SK-N-SH (cell line): ENCODE results near the gene RTN4RL1. TPM values are rescaled to one million over a fixed set of nuclear protein-coding genes. Genes with fewer than 3 reads are reported as not detected.

Experiments used
- CTCF ChIA-PET: fragments of 300-600, 350-600 bp; formaldehyde crosslinking; extraction: SDS; loops from one replicate; lab custom pipeline; 2021; lab: Yijun Ruan, JAX
- POLR2A ChIA-PET: fragments of 350-600 bp; sonication (Branson Sonifier 250); formaldehyde crosslinking; extraction: SDS; loops from one replicate; lab custom pipeline; 2020; ENCODE audit warnings: antibody characterized with exemption, inconsistent platforms; lab: Yijun Ruan, JAX
- DNase-seq: peaks from one replicate; pipeline ENCODE4 v3.0.0; 2012
- H2AFZ ChIP-seq: fragments of 200-600 bp; sonication (generic); 2 replicates; pipeline ENCODE4 v1.8.1; 2016; ENCODE audit warnings: antibody characterized with exemption, mild to moderate bottlenecking, low read depth
- H3F3A ChIP-seq: fragments of 200-600 bp; sonication (generic); replicated peaks from 2 replicates; pipeline ENCODE3; 2016; ENCODE audit warnings: antibody characterized with exemption, mild to moderate bottlenecking; ENCODE audit not compliant: insufficient read depth
- H3K27ac ChIP-seq, 2 experiments: fragments of 200-500 bp in 1 of 2; fragments of 200-600 bp in 1 of 2; sonication (Bioruptor generic) in 1 of 2; sonication (generic), shearing (Covaris generic) in 1 of 2; 2 replicates each; pipeline versions ENCODE4 v1.5.1 to v1.6.1; 2014 to 2016; ENCODE audit warnings: low read depth in 2 of 2, inconsistent platforms in 1 of 2, low read length in 1 of 2, mild to moderate bottlenecking in 1 of 2, mixed read lengths in 1 of 2
- H3K27me3 ChIP-seq: fragments of 200-600 bp; sonication (generic), shearing (Covaris generic); 2 replicates; pipeline ENCODE4 v1.6.1; 2016; ENCODE audit warnings: mixed run types; ENCODE audit not compliant: insufficient read depth
- H3K36me3 ChIP-seq, 2 experiments: fragments of 200-500 bp in 1 of 2; fragments of 200-600 bp in 1 of 2; sonication (Bioruptor generic) in 1 of 2; sonication (generic) in 1 of 2; replicated peaks in 1 of 2; 2 replicates each; pipeline versions ENCODE3 to v1.5.1; 2014 to 2016; ENCODE audit warnings: low read length in 1 of 2, mild to moderate bottlenecking in 1 of 2; ENCODE audit not compliant: insufficient read depth in 2 of 2, control insufficient read depth in 1 of 2
- H3K4me1 ChIP-seq, 2 experiments: fragments of 200-500 bp in 1 of 2; fragments of 200-600 bp in 1 of 2; sonication (Bioruptor generic) in 1 of 2; sonication (generic), shearing (Covaris generic) in 1 of 2; 2 replicates each; pipeline versions ENCODE4 v1.5.1 to v1.6.1; 2014 to 2016; ENCODE audit warnings: low read depth in 1 of 2, low read length in 1 of 2, mixed run types in 1 of 2; ENCODE audit not compliant: insufficient read depth in 2 of 2, control insufficient read depth in 1 of 2
- H3K4me2 ChIP-seq: fragments of 200-600 bp; sonication (generic), shearing (Covaris generic); 2 replicates; pipeline ENCODE4 v1.6.1; 2017; ENCODE audit warnings: mixed run types
- H3K4me3 ChIP-seq, 2 experiments: fragments of 200-500 bp in 1 of 2; fragments of 200-600 bp in 1 of 2; sonication (Bioruptor generic) in 1 of 2; sonication (generic), shearing (Covaris generic) in 1 of 2; 2 replicates each; pipeline versions ENCODE4 v1.5.1 to v1.8.1; 2014 to 2016; ENCODE audit warnings: low read depth in 2 of 2, inconsistent platforms in 1 of 2, low read length in 1 of 2, mild to moderate bottlenecking in 1 of 2, mixed read lengths in 1 of 2, moderate library complexity in 1 of 2
- H3K79me2 ChIP-seq: fragments of 200-600 bp; sonication (generic); 2 replicates; pipeline ENCODE4 v1.8.1; 2017; ENCODE audit warnings: mild to moderate bottlenecking; ENCODE audit not compliant: insufficient read depth
- H3K9ac ChIP-seq: fragments of 200-600 bp; sonication (generic); 2 replicates; pipeline ENCODE4 v1.6.1; 2017; ENCODE audit warnings: mixed run types
- H3K9me2 ChIP-seq: fragments of 200-600 bp; sonication (generic); 2 replicates; pipeline ENCODE4 v1.6.1; 2017; ENCODE audit warnings: mixed run types
- H3K9me3 ChIP-seq: fragments of 200-600 bp; sonication (generic); 2 replicates; pipeline ENCODE4 v1.6.1; 2017; ENCODE audit warnings: mixed run types, mild to moderate bottlenecking, moderate library complexity
- H4K20me1 ChIP-seq: fragments of 200-600 bp; sonication (generic); 2 replicates; pipeline ENCODE4 v1.6.1; 2017; ENCODE audit warnings: mild to moderate bottlenecking, mixed run types; ENCODE audit not compliant: insufficient read depth
- EP300 ChIP-seq, 2 experiments: IDR thresholded peaks; 2 replicates each; pipeline versions ENCODE4 v1.4.0 to v1.6.1; 2012; ENCODE audit warnings: borderline replicate concordance in 1 of 2, low read depth in 1 of 2, low read length in 1 of 2
- EZH2phosphoT487 ChIP-seq: fragments of 200-600 bp; sonication (generic); IDR thresholded peaks from 2 replicates; pipeline ENCODE4 v1.6.1; 2017; ENCODE audit warnings: low read depth, mixed run types, mild to moderate bottlenecking, antibody characterized with exemption, moderate library complexity, borderline replicate concordance
- FOXM1 ChIP-seq: IDR thresholded peaks from 2 replicates; pipeline ENCODE4 v1.4.0; 2012; ENCODE audit warnings: low read depth, mild to moderate bottlenecking
- NRF1 ChIP-seq: IDR thresholded peaks from 2 replicates; pipeline ENCODE4 v1.6.1; 2012; ENCODE audit warnings: low read depth, mild to moderate bottlenecking, low read length
- POLR2AphosphoS5 ChIP-seq: IDR thresholded peaks from 2 replicates; pipeline ENCODE4 v1.6.1; 2012; ENCODE audit warnings: low read depth, low read length
- RFX5 ChIP-seq: IDR thresholded peaks from 2 replicates; pipeline ENCODE4 v1.6.1; 2012; ENCODE audit warnings: mild to moderate bottlenecking, improper control_type of control experiment, low read length
- SIN3A ChIP-seq: IDR thresholded peaks from 2 replicates; pipeline ENCODE4 v1.6.1; 2012; ENCODE audit warnings: low read depth, mild to moderate bottlenecking, low read length, moderate library complexity, borderline replicate concordance
- TAF1 ChIP-seq: IDR thresholded peaks from 2 replicates; pipeline ENCODE4 v1.6.1; 2012; ENCODE audit warnings: low read depth, mild to moderate bottlenecking, low read length, moderate library complexity, borderline replicate concordance
- TEAD4 ChIP-seq: IDR thresholded peaks from 2 replicates; pipeline ENCODE4 v1.4.0; 2012; ENCODE audit warnings: mild to moderate bottlenecking, borderline replicate concordance; ENCODE audit not compliant: insufficient read depth
- USF2 ChIP-seq: fragments of 150-350 bp; IDR thresholded peaks from 2 replicates; pipeline ENCODE4 v1.6.1; 2017; ENCODE audit warnings: antibody characterized with exemption, low read length, low read depth, borderline replicate concordance
- WGBS: methylation state at CpG from one replicate; pipeline ENCODE4 v1.1.6; 2017; ENCODE audit warnings: low lambda C conversion rate; 5-methylcytosine and 5-hydroxymethylcytosine counted together
- polyA plus RNA-seq, 3 experiments: library from polyadenylated mRNA; depleted of rRNA; stranded (reverse); fragments of >200 nt; gene quantifications; 2 replicates each; pipeline ENCODE4 v1.2.3, GENCODE V29; 2012
- TF ChIP-seq, protein P1 (sequence below): IDR thresholded peaks from 2 replicates; pipeline ENCODE4 v1.6.1; 2012; ENCODE audit warnings: mild to moderate bottlenecking, low read depth, low read length, moderate library complexity
- TF ChIP-seq, protein P2 (sequence below): IDR thresholded peaks from 2 replicates; pipeline ENCODE4; 2012

Gene RTN4RL1
- polyA plus RNA-seq, 1 of the 3 experiments (the other 2 are of a cell fraction) = 0.07 TPM

- CTCF ChIA-PET = interaction anchor here (1.3 to 8.6 kb wide), 8 partner anchors 13 to 184 kb away, joined by 3 to 99 read pairs (median 6); partner anchors contain the start of genes DPH1, OVCA2 and RTN4RL1
- no peaks in the 10 kb centered on the region for H3K36me3 ChIP-seq
- peaks cover 0 to 19% of the 10 kb centered on the region in 2 experiments; a peak in 1 of 4 replicates for H3K4me1 ChIP-seq
- no peak overlapping the region for H3K4me3 ChIP-seq
- no peaks in the 10 kb centered on the region for H3F3A ChIP-seq
- no peak overlapping the region for H2AFZ ChIP-seq
- DNase-seq = peak; percentile 54
- WGBS = 53% methylated on average over 23 of the region's 25 CpGs
- no peak overlapping the region for H3K9ac ChIP-seq
- H3K9me3 ChIP-seq = no peaks in the 10 kb centered on the region
- no peak overlapping the region for H3K4me2 ChIP-seq
- H3K79me2 ChIP-seq = no peaks in the 10 kb centered on the region
- H4K20me1 ChIP-seq = no peaks in the 10 kb centered on the region
- POLR2A ChIA-PET = interaction anchor here (1.1 kb wide), 1 partner anchor 136 kb away, joined by 3 read pairs; the partner anchor contains the start of gene OVCA2
- H3K27ac ChIP-seq = peak overlapping the region in 1 of 2 experiments; percentile 1; a peak in 1 of 4 replicates
- H3K27me3 ChIP-seq = no peaks in the 10 kb centered on the region
- no peaks in the 10 kb centered on the region for H3K9me2 ChIP-seq
- no peak for TF ChIP-seq EZH2phosphoT487
- TF ChIP-seq, protein P1, sequence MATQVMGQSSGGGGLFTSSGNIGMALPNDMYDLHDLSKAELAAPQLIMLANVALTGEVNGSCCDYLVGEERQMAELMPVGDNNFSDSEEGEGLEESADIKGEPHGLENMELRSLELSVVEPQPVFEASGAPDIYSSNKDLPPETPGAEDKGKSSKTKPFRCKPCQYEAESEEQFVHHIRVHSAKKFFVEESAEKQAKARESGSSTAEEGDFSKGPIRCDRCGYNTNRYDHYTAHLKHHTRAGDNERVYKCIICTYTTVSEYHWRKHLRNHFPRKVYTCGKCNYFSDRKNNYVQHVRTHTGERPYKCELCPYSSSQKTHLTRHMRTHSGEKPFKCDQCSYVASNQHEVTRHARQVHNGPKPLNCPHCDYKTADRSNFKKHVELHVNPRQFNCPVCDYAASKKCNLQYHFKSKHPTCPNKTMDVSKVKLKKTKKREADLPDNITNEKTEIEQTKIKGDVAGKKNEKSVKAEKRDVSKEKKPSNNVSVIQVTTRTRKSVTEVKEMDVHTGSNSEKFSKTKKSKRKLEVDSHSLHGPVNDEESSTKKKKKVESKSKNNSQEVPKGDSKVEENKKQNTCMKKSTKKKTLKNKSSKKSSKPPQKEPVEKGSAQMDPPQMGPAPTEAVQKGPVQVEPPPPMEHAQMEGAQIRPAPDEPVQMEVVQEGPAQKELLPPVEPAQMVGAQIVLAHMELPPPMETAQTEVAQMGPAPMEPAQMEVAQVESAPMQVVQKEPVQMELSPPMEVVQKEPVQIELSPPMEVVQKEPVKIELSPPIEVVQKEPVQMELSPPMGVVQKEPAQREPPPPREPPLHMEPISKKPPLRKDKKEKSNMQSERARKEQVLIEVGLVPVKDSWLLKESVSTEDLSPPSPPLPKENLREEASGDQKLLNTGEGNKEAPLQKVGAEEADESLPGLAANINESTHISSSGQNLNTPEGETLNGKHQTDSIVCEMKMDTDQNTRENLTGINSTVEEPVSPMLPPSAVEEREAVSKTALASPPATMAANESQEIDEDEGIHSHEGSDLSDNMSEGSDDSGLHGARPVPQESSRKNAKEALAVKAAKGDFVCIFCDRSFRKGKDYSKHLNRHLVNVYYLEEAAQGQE = no peak
- no peak for TF ChIP-seq TEAD4
Measured at GRCh38 chr17:1905190-1905913, 119.8 kb downstream of the RTN4RL1 start.

DNA sequence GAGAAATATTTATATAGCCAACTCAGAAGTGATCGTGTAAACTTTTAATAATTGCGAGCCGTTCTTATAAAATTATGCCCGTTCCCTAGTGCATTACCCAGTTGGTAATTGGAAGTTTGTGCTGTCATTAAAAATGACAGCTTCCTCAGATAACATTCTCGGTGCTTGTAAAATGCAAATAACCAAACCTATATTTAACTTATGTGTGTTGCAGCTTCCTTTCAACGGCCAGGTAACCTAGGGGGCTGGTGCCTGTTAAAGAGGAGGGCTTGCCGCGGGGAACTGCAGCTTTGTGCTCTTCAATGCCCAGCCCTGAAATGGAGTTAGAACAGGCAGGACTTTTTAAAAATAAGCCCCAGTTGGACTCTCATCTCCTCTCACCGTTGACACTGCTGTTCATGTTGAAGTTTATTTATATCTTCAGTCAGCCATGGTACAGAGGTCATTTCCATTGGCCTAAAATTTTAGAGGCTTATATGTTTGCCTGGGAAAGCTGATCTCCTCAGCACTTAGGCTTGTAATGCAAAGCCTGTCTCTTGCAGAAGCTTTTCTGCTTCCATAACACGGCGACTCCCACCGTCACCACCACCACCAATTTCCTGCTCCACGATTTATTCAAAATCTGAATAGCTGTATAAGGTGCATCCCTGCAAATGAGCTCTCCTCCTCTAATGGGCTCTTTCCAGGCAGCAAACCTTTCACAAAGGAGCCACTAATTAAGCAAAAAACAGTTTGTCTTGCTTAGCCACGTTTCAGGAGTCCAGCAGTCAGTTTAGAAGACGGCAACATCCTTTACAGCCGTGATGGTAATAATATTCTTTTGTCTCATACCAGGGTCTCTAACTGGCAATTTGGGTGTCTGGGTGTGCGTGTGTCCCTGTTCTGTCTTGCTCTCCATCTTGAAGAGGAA, 120.6 kb downstream of the RTN4RL1 start:
- Histone ChIP-seq H3K9me3 (no peaks in the 10 kb centered on the region), H3K79me2 (no peaks in the 10 kb centered on the region), H3K4me2 (no peak overlapping the region), H3K36me3 (peaks cover 0 to 2% of the 10 kb centered on the region in 2 experiments), H3K27ac (no peak overlapping the region; a peak in 1 of 4 replicates), H3K9ac (no peak overlapping the region), H2AFZ (no peak overlapping the region), H3F3A (no peaks in the 10 kb centered on the region), H3K4me3 (no peak overlapping the region), H4K20me1 (no peaks in the 10 kb centered on the region), H3K9me2 (no peaks in the 10 kb centered on the region), H3K27me3 (no peaks in the 10 kb centered on the region), H3K4me1 (peaks cover 0 to 19% of the 10 kb centered on the region in 2 experiments; a peak in 1 of 4 replicates)
- WGBS = 89% methylated on average over 17 of the region's 17 CpGs
- ChIA-PET POLR2A (no interaction called here), CTCF (interaction anchor here (0.7 to 8.6 kb wide), 9 partner anchors 12 to 611 kb away, joined by 3 to 99 read pairs (median 6); partner anchors contain the start of genes DPH1, OVCA2 and RTN4RL1)
- DNase-seq = no peak
- TF ChIP-seq NRF1 (no peak), RFX5 (no peak), FOXM1 (no peak), USF2 (no peak), SIN3A (no peak), EP300 (IDR thresholded peaks at IDR 0.05; ENCODE audit: borderline replicate concordance in 1 of 2, low read depth in 1 of 2, low read length in 1 of 2) (no peak), TAF1 (no peak), POLR2AphosphoS5 (no peak)
- TF ChIP-seq, protein P2, sequence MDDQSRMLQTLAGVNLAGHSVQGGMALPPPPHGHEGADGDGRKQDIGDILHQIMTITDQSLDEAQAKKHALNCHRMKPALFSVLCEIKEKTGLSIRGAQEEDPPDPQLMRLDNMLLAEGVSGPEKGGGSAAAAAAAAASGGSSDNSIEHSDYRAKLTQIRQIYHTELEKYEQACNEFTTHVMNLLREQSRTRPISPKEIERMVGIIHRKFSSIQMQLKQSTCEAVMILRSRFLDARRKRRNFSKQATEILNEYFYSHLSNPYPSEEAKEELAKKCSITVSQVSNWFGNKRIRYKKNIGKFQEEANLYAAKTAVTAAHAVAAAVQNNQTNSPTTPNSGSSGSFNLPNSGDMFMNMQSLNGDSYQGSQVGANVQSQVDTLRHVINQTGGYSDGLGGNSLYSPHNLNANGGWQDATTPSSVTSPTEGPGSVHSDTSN = no peak
